ENCODE results near the gene TTLL5.

TTLL5 gene

GRCh38 chr14:75860561-75861160 is 199.6 kb downstream of the TTLL5 start:
- Histone ChIP-seq H3K9me3 (ENCODE audit: control insufficient read depth, low read length) (no peaks in the 10 kb centered on the region), H3K36me3 (ENCODE audit: control insufficient read depth, insufficient read depth, low read length) (peaks cover 9% of the 10 kb centered on the region), H3K4me3 (ENCODE audit: extremely low read depth, insufficient read depth, low read length, poor library complexity, severe bottlenecking) (no peak overlapping the region), H3K27ac (ENCODE audit: low read depth, low read length, severe bottlenecking) (peak overlapping the region; percentile 76), H3K4me1 (ENCODE audit: control insufficient read depth, insufficient read depth, low read length, poor library complexity, severe bottlenecking) (peaks cover 41% of the 10 kb centered on the region)
- WGBS, 2 experiments (ENCODE audit: insufficient coverage in 2 of 2), result 81 to 89% methylated on average over 2 of the region's 5 CpGs

GRCh38 chr14:75861161-75861621 is 200.1 kb downstream of the TTLL5 start:
- Histone ChIP-seq H3K36me3 (ENCODE audit: control insufficient read depth, insufficient read depth, low read length) (peaks cover 9% of the 10 kb centered on the region), H3K9me3 (ENCODE audit: control insufficient read depth, low read length) (no peaks in the 10 kb centered on the region), H3K4me3 (ENCODE audit: extremely low read depth, insufficient read depth, low read length, poor library complexity, severe bottlenecking) (no peak overlapping the region), H3K27ac (ENCODE audit: low read depth, low read length, severe bottlenecking) (peak overlapping the region; percentile 76), H3K4me1 (ENCODE audit: control insufficient read depth, insufficient read depth, low read length, poor library complexity, severe bottlenecking) (peaks cover 41% of the 10 kb centered on the region)
- 49 to 53% methylated on average over 3 to 4 of the region's 4 CpGs for WGBS, 2 experiments (ENCODE audit: insufficient coverage in 2 of 2)

GRCh38 chr14:75863221-75863620 is 202.2 kb downstream of the TTLL5 start:
- Histone ChIP-seq H3K9me3 (ENCODE audit: control insufficient read depth, low read length) (no peaks in the 10 kb centered on the region), H3K27ac (ENCODE audit: low read depth, low read length, severe bottlenecking) (no peak overlapping the region), H3K36me3 (ENCODE audit: control insufficient read depth, insufficient read depth, low read length) (peaks cover 13% of the 10 kb centered on the region), H3K4me1 (ENCODE audit: control insufficient read depth, insufficient read depth, low read length, poor library complexity, severe bottlenecking) (peaks cover 59% of the 10 kb centered on the region), H3K4me3 (ENCODE audit: extremely low read depth, insufficient read depth, low read length, poor library complexity, severe bottlenecking) (no peak overlapping the region)
- 60 to 100% methylated on average over 1 of the region's 2 CpGs for WGBS, 2 experiments (ENCODE audit: insufficient coverage in 2 of 2)

GRCh38 chr14:75864352-75864751 is 203.3 kb downstream of the TTLL5 start:
- WGBS, 2 experiments (ENCODE audit: insufficient coverage in 2 of 2), result no CpG with 5 or more reads among the region's 2 CpGs
- peaks cover 69% of the 10 kb centered on the region for H3K4me1 ChIP-seq (ENCODE audit: control insufficient read depth, insufficient read depth, low read length, poor library complexity, severe bottlenecking)
- H3K36me3 ChIP-seq (ENCODE audit: control insufficient read depth, insufficient read depth, low read length), result peaks cover 13% of the 10 kb centered on the region
- no peak overlapping the region for H3K27ac ChIP-seq (ENCODE audit: low read depth, low read length, severe bottlenecking)
- H3K4me3 ChIP-seq (ENCODE audit: extremely low read depth, insufficient read depth, low read length, poor library complexity, severe bottlenecking), result no peak overlapping the region
- no peaks in the 10 kb centered on the region for H3K9me3 ChIP-seq (ENCODE audit: control insufficient read depth, low read length)

- H3K36me3 ChIP-seq (ENCODE audit: control insufficient read depth, insufficient read depth, low read length), result peaks cover 23% of the 10 kb centered on the region
- no peak overlapping the region for H3K27ac ChIP-seq (ENCODE audit: low read depth, low read length, severe bottlenecking)
- peaks cover 60% of the 10 kb centered on the region for H3K4me1 ChIP-seq (ENCODE audit: control insufficient read depth, insufficient read depth, low read length, poor library complexity, severe bottlenecking)
- no peak overlapping the region for H3K4me3 ChIP-seq (ENCODE audit: extremely low read depth, insufficient read depth, low read length, poor library complexity, severe bottlenecking)
- no CpG with 5 or more reads among the region's 2 CpGs for WGBS, 2 experiments (ENCODE audit: insufficient coverage in 2 of 2)
- no peaks in the 10 kb centered on the region for H3K9me3 ChIP-seq (ENCODE audit: control insufficient read depth, low read length)
These were observed 204.5 kb downstream of the TTLL5 start for GRCh38 chr14:75865531-75865930.

- H3K36me3 ChIP-seq (ENCODE audit: control insufficient read depth, insufficient read depth, low read length), result peaks cover 24% of the 10 kb centered on the region
- 60% methylated on average over 1 of the region's 1 CpG; no CpG with 5 or more reads in 1 of the 2 experiments for WGBS, 2 experiments (ENCODE audit: insufficient coverage in 2 of 2)
- H3K4me1 ChIP-seq (ENCODE audit: control insufficient read depth, insufficient read depth, low read length, poor library complexity, severe bottlenecking), result peaks cover 47% of the 10 kb centered on the region
- H3K9me3 ChIP-seq (ENCODE audit: control insufficient read depth, low read length), result no peaks in the 10 kb centered on the region
- H3K4me3 ChIP-seq (ENCODE audit: extremely low read depth, insufficient read depth, low read length, poor library complexity, severe bottlenecking), result no peak overlapping the region
- peak overlapping the region; percentile 92 for H3K27ac ChIP-seq (ENCODE audit: low read depth, low read length, severe bottlenecking)
These were observed 205.9 kb downstream of the TTLL5 start for GRCh38 chr14:75866970-75867369.

GRCh38 chr14:75871181-75871880 is 210.3 kb downstream of the TTLL5 start:
- Histone ChIP-seq H3K4me3 (ENCODE audit: extremely low read depth, insufficient read depth, low read length, poor library complexity, severe bottlenecking) (no peak overlapping the region), H3K27ac (ENCODE audit: low read depth, low read length, severe bottlenecking) (peak overlapping the region; percentile 33), H3K36me3 (ENCODE audit: control insufficient read depth, insufficient read depth, low read length) (peaks cover 14% of the 10 kb centered on the region), H3K9me3 (ENCODE audit: control insufficient read depth, low read length) (no peaks in the 10 kb centered on the region), H3K4me1 (ENCODE audit: control insufficient read depth, insufficient read depth, low read length, poor library complexity, severe bottlenecking) (peaks cover 30% of the 10 kb centered on the region)
- 76 to 87% methylated on average over 4 to 5 of the region's 6 CpGs for WGBS, 2 experiments (ENCODE audit: insufficient coverage in 2 of 2)

- Histone ChIP-seq H3K4me1 (ENCODE audit: control insufficient read depth, insufficient read depth, low read length, poor library complexity, severe bottlenecking) (no peaks in the 10 kb centered on the region), H3K9me3 (ENCODE audit: control insufficient read depth, low read length) (no peaks in the 10 kb centered on the region), H3K27ac (ENCODE audit: low read depth, low read length, severe bottlenecking) (no peak overlapping the region), H3K36me3 (ENCODE audit: control insufficient read depth, insufficient read depth, low read length) (peaks cover 8% of the 10 kb centered on the region), H3K4me3 (ENCODE audit: extremely low read depth, insufficient read depth, low read length, poor library complexity, severe bottlenecking) (no peak overlapping the region)
- WGBS, 2 experiments (ENCODE audit: insufficient coverage in 2 of 2), result 90% methylated on average over 1 of the region's 1 CpG
These were observed 214.9 kb downstream of the TTLL5 start for GRCh38 chr14:75875958-75876357.

GRCh38 chr14:75876530-75876929 is 215.5 kb downstream of the TTLL5 start:
- H3K9me3 ChIP-seq (ENCODE audit: control insufficient read depth, low read length), result no peaks in the 10 kb centered on the region
- peaks cover 8% of the 10 kb centered on the region for H3K36me3 ChIP-seq (ENCODE audit: control insufficient read depth, insufficient read depth, low read length)
- H3K4me3 ChIP-seq (ENCODE audit: extremely low read depth, insufficient read depth, low read length, poor library complexity, severe bottlenecking), result no peak overlapping the region
- H3K4me1 ChIP-seq (ENCODE audit: control insufficient read depth, insufficient read depth, low read length, poor library complexity, severe bottlenecking), result no peaks in the 10 kb centered on the region
- 100% methylated on average over 2 to 3 of the region's 3 CpGs for WGBS, 2 experiments (ENCODE audit: insufficient coverage in 2 of 2)
- no peak overlapping the region for H3K27ac ChIP-seq (ENCODE audit: low read depth, low read length, severe bottlenecking)

GRCh38 chr14:75877292-75877691 is 216.2 kb downstream of the TTLL5 start:
- no peaks in the 10 kb centered on the region for H3K4me1 ChIP-seq (ENCODE audit: control insufficient read depth, insufficient read depth, low read length, poor library complexity, severe bottlenecking)
- peaks cover 10% of the 10 kb centered on the region for H3K36me3 ChIP-seq (ENCODE audit: control insufficient read depth, insufficient read depth, low read length)
- H3K9me3 ChIP-seq (ENCODE audit: control insufficient read depth, low read length), result no peaks in the 10 kb centered on the region
- no CpG with 5 or more reads among the region's 1 CpG for WGBS, 2 experiments (ENCODE audit: insufficient coverage in 2 of 2)
- H3K27ac ChIP-seq (ENCODE audit: low read depth, low read length, severe bottlenecking), result no peak overlapping the region
- no peak overlapping the region for H3K4me3 ChIP-seq (ENCODE audit: extremely low read depth, insufficient read depth, low read length, poor library complexity, severe bottlenecking)

- peaks cover 14% of the 10 kb centered on the region for H3K36me3 ChIP-seq (ENCODE audit: control insufficient read depth, insufficient read depth, low read length)
- 100% methylated on average over 1 of the region's 4 CpGs; no CpG with 5 or more reads in 1 of the 2 experiments for WGBS, 2 experiments (ENCODE audit: insufficient coverage in 2 of 2)
- no peaks in the 10 kb centered on the region for H3K9me3 ChIP-seq (ENCODE audit: control insufficient read depth, low read length)
- H3K4me1 ChIP-seq (ENCODE audit: control insufficient read depth, insufficient read depth, low read length, poor library complexity, severe bottlenecking), result no peaks in the 10 kb centered on the region
- no peak overlapping the region for H3K4me3 ChIP-seq (ENCODE audit: extremely low read depth, insufficient read depth, low read length, poor library complexity, severe bottlenecking)
- no peak overlapping the region for H3K27ac ChIP-seq (ENCODE audit: low read depth, low read length, severe bottlenecking)
These were observed 216.8 kb downstream of the TTLL5 start for GRCh38 chr14:75877884-75878283.

Measured in mesodermal cell (in vitro differentiated cells).